Breast epithelium (tissue), 3 donors: ENCODE results near the gene CDH4.

Experiments used
- CTCF ChIP-seq, 3 donors: fragments of 450-650 bp; IDR thresholded peaks; one replicate each; pipeline ENCODE4 v1.5.1; 2016 to 2017; ENCODE audit warnings: antibody characterized with exemption in 3 of 3, mild to moderate bottlenecking in 3 of 3, moderate library complexity in 3 of 3
- POLR2A ChIP-seq: fragments of 450-650 bp; IDR thresholded peaks from one replicate; pipeline ENCODE4 v1.6.1; 2016; ENCODE audit warnings: antibody characterized with exemption, mild to moderate bottlenecking, moderate library complexity
- POLR2AphosphoS5 ChIP-seq, 3 donors: sonication (generic); formaldehyde crosslinking; IDR thresholded peaks; one replicate each; pipeline ENCODE4 v1.6.1; 2017; ENCODE audit warnings: antibody characterized with exemption in 3 of 3

DNA sequence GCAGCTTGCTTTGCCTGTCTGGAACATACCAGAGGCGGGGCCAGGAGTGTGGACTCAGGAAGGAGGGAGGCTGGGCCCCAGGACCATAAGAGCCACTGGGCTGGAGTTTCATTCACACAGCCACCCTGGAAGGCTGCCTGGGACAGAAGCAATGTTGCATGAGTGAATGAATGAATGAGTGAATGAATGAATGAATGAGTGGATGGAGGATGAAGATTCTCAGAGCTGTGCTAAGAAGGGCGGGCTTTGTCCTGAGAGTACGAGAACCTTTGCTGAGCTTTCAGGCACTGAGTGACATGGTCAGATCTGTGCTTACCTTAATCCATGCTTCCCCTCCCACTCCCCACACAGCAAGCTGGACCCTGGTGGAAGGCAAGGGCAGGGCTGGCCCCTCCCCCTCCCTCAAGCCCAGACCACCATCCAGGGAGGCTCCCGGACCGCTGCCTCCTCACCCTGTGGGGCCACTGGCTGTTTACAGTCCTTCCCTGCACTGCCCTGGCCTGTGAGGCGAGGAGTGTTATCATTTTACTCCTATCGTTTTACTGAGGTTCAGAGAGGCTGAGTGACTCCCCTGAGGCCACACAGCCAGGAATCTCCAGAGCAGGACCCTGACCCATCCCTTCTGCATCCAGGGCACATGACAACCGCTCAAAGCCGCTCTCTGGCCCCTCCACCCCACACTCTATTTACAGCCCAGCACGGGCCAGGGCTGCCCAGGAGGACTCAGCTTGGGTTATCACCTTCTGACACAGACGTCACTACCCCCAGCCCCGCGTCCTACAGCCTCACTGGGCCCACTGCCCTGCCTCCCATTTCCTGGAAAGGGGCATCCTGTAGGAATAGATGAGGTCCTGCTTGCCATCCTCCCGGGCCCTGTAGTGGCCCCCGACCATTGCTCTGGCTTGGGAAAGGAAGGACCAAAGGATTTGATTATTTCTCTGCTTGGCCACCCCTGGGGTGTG, 543.9 kb downstream of the CDH4 start:
- TF ChIP-seq CTCF (IDR thresholded peaks at IDR 0.05) (no peak), POLR2A (no peak), POLR2AphosphoS5 (IDR thresholded peaks at IDR 0.05) (no peak)
